ENCODE data around the gene TUBB4A.
"Not testable (repeated sequence)": the region's sequence is repeated elsewhere in the genome, so short reads cannot be mapped to it uniquely, and the experiment has no call there.

- not testable (repeated sequence) for TF ChIP-seq CTCF, POLR2A, EP300 (IDR thresholded peaks at IDR 0.05)
These were observed 6.1 kb upstream of the TUBB4A start for GRCh38 chr19:6508028-6508771.
